K562 (cell line): ENCODE results near the gene BLTP2. TPM values are rescaled to one million over a fixed set of nuclear protein-coding genes. Genes with fewer than 3 reads are reported as not detected.

Experiments used
- ATF7 ChIP-seq: fragments of 450-650 bp; IDR thresholded peaks from 2 replicates; pipeline ENCODE4 v1.7.1; 2014; ENCODE audit warnings: mild to moderate bottlenecking, moderate library complexity
- CBX1 ChIP-seq: sonication (generic); IDR thresholded peaks from 2 replicates; pipeline ENCODE4 v1.6.1; 2016; ENCODE audit warnings: antibody characterized with exemption, low read depth, mild to moderate bottlenecking
- CREB1 ChIP-seq, 2 experiments: sonication (generic) in 1 of 2; formaldehyde crosslinking in 1 of 2; IDR thresholded peaks; 2 replicates each; pipeline versions ENCODE4 v1.6.1 to v1.8.0; 2012 to 2022; ENCODE audit warnings: inconsistent platforms in 1 of 2, mild to moderate bottlenecking in 1 of 2, missing genetic modification reagents in 1 of 2, moderate library complexity in 1 of 2
- FOSL1 ChIP-seq: fragments of 200-800 bp; sonication (Bioruptor generic); conservative IDR thresholded peaks from 2 replicates; pipeline ENCODE4 v1.6.1; 2016; ENCODE audit warnings: missing genetic modification characterization, missing compliant biosample characterization
- GATAD2B ChIP-seq: fragments of 450-650 bp; IDR thresholded peaks from 2 replicates; pipeline ENCODE4 v1.6.1; 2017; ENCODE audit warnings: mild to moderate bottlenecking, borderline replicate concordance
- HMGN3 ChIP-seq: IDR thresholded peaks from 2 replicates; pipeline ENCODE4 v1.6.1; 2011; ENCODE audit warnings: borderline replicate concordance, low read depth, mild to moderate bottlenecking, mixed read lengths, low read length; ENCODE audit not compliant: insufficient read length; ENCODE audit errors: extremely low read depth
- JUN ChIP-seq, 2 experiments: sonication (generic) in 1 of 2; formaldehyde crosslinking in 1 of 2; IDR thresholded peaks; 2 replicates each; pipeline versions ENCODE4 v1.6.1 to v1.8.0; 2012 to 2022; ENCODE audit warnings: borderline replicate concordance in 2 of 2, mild to moderate bottlenecking in 2 of 2, improper control_type of control experiment in 1 of 2, low read depth in 1 of 2, low read length in 1 of 2, missing genetic modification reagents in 1 of 2
- PHTF2 ChIP-seq: fragments of 250-450 bp; sonication (Bioruptor Pico); IDR thresholded peaks from 2 replicates; pipeline ENCODE4 v1.5.0; 2021; ENCODE audit warnings: mild to moderate bottlenecking
- POLR2H ChIP-seq: IDR thresholded peaks from 2 replicates; pipeline ENCODE4 v1.6.1; 2016; ENCODE audit warnings: missing genetic modification characterization, low read depth, mild to moderate bottlenecking, control low read depth, missing compliant biosample characterization, moderate library complexity
- RBM15 ChIP-seq: fragments of 200-400 bp; formaldehyde crosslinking; IDR thresholded peaks from 2 replicates; pipeline ENCODE4 v1.6.1; 2018; ENCODE audit warnings: mild to moderate bottlenecking, low read length, moderate library complexity; ENCODE audit not compliant: insufficient read depth
- SAP30 ChIP-seq: fragments of 200-600 bp; sonication (generic); IDR thresholded peaks from 2 replicates; pipeline ENCODE4 v1.6.1; 2012; ENCODE audit warnings: borderline replicate concordance, low read depth, mild to moderate bottlenecking, moderate library complexity, low read length, control low read depth, inconsistent platforms; ENCODE audit not compliant: insufficient read depth, poor library complexity, severe bottlenecking
- SMAD1 ChIP-seq: fragments of 150-350 bp; IDR thresholded peaks from 2 replicates; pipeline ENCODE4 v1.6.1; 2014; ENCODE audit warnings: low read length, low read depth; ENCODE audit not compliant: partially characterized antibody
- SRF ChIP-seq, 2 experiments: fragments of 250-450, 450-650 bp in 1 of 2; sonication (Bioruptor Pico) in 1 of 2; sonication (generic) in 1 of 2; formaldehyde crosslinking; IDR thresholded peaks; 2 replicates each; pipeline versions ENCODE4 v1.5.0 to v1.5.1; 2020 to 2022; ENCODE audit warnings: mild to moderate bottlenecking in 1 of 2, missing genetic modification reagents in 1 of 2
- TAF9B ChIP-seq: fragments of 450-650 bp; IDR thresholded peaks from 2 replicates; pipeline ENCODE4 v1.6.1; 2018; ENCODE audit warnings: mild to moderate bottlenecking; ENCODE audit not compliant: partially characterized antibody
- XRCC3 ChIP-seq: fragments of 450-650 bp; IDR thresholded peaks from 2 replicates; pipeline ENCODE4 v1.6.1; 2017; ENCODE audit warnings: mild to moderate bottlenecking, moderate library complexity
- ZC3H8 ChIP-seq: fragments of 450-650 bp; IDR thresholded peaks from 2 replicates; pipeline ENCODE4 v1.6.1; 2017
- ZKSCAN3 ChIP-seq: fragments of 250-450 bp; sonication (Bioruptor Pico); IDR thresholded peaks from 2 replicates; pipeline ENCODE4 v1.4.0; 2020
- ZNF311 ChIP-seq: fragments of 250-450 bp; sonication (Bioruptor Pico); IDR thresholded peaks from 2 replicates; pipeline ENCODE4 v1.4.0; 2020; ENCODE audit warnings: mild to moderate bottlenecking, moderate library complexity
- ZNF41 ChIP-seq: fragments of 250-450 bp; sonication (Bioruptor Pico); conservative IDR thresholded peaks from 2 replicates; pipeline ENCODE4 v1.4.0; 2020; ENCODE audit warnings: mild to moderate bottlenecking
- ZNF57 ChIP-seq: fragments of 450-650 bp; formaldehyde crosslinking; IDR thresholded peaks from 2 replicates; pipeline ENCODE4 v1.4.0; 2020; ENCODE audit warnings: mild to moderate bottlenecking, moderate library complexity
- ZSCAN32 ChIP-seq: fragments of 450-650 bp; formaldehyde crosslinking; IDR thresholded peaks from 2 replicates; pipeline ENCODE4 v1.4.0; 2020; ENCODE audit warnings: mild to moderate bottlenecking, moderate library complexity
- polyA plus RNA-seq, 8 experiments: library from polyadenylated mRNA; depleted of rRNA in 4 of 8; stranded (reverse) in 5 of 8; unstranded in 3 of 8; fragments of >200 nt; fragmentation: Nextera tagmentation in 2 of 8; fragmentation: Illumina TruSeq in 1 of 8; extraction: Ambion mirVana in 2 of 8; extraction: Trizol in 1 of 8; gene quantifications; 2 replicates each; pipeline versions ENCODE4 v1.2.1 to v1.2.3, GENCODE V29; 2011 to 2014; ENCODE audit warnings: inconsistent platforms in 1 of 8, missing spikeins in 1 of 8
- total RNA-seq, 7 experiments: library from RNA; depleted of rRNA in 6 of 7; stranded (reverse); fragments of >200 nt in 6 of 7; fragmentation: Illumina TruSeq in 2 of 7; extraction: Trizol in 2 of 7; gene quantifications; 2 replicates each; pipeline versions ENCODE4 v1.2.1 to v1.2.3, GENCODE V29; 2011 to 2021; ENCODE audit warnings: low replicate concordance in 1 of 7
- TF ChIP-seq, protein P1 (sequence below): sonication (generic); formaldehyde crosslinking; IDR thresholded peaks from 2 replicates; pipeline ENCODE4 v1.8.0; 2022; ENCODE audit warnings: missing genetic modification reagents, mild to moderate bottlenecking, moderate library complexity, borderline replicate concordance
- TF ChIP-seq, protein P2 (sequence below): fragments of 450-650 bp; IDR thresholded peaks from 2 replicates; pipeline ENCODE4 v1.7.1; 2018; ENCODE audit warnings: mild to moderate bottlenecking, low read depth; ENCODE audit not compliant: partially characterized antibody
- TF ChIP-seq, protein P3 (sequence below): fragments of 450-650 bp; formaldehyde crosslinking; IDR thresholded peaks from 2 replicates; pipeline ENCODE4 v1.4.0; 2022; ENCODE audit warnings: missing genetic modification characterization

The BLTP2 gene
- total and polyA plus RNA-seq, 9 of the 15 experiments (the other 6 are each of a cell fraction or from before 2014, with no cell fraction given): 14.7 to 174 (median 103) TPM

DNA sequence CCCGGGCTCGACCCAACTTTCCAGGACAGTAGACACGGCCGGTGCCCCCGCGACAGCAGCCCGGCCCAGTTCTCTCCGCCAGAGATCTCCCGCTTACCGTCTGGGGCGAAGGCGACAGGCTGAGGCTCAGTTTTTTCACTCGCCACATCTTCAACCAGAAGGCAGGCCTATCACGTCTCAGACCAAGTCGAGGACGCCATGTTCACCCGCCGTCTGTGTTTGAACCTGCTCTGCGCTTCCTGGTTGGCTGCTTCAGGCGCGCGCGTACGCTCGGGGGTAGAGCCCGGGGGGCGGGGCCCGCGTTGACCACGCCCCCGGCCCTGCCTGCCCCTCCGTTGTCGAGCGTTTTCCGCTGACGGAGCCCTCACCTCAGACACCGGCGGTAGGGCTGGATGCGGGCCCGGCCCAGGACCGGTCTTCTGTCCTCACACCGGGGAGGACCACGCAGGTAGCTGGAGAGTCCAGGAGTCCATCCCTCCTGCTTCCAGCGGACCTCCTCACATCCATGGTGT lies 46.1 kb downstream of the BLTP2 start, which contains the start of gene SPAG5 (continued):
- peak; percentile 94 for TF ChIP-seq POLR2H (tag)
- no peak for TF ChIP-seq ZNF311 (CRISPR knock-in tag)
- peak; percentile 59 for TF ChIP-seq SMAD1
- TF ChIP-seq, protein P1, sequence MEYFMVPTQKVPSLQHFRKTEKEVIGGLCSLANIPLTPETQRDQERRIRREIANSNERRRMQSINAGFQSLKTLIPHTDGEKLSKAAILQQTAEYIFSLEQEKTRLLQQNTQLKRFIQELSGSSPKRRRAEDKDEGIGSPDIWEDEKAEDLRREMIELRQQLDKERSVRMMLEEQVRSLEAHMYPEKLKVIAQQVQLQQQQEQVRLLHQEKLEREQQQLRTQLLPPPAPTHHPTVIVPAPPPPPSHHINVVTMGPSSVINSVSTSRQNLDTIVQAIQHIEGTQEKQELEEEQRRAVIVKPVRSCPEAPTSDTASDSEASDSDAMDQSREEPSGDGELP: peak; percentile 71; the same call in 1 of the 2 replicates
- peak; percentile 93 for TF ChIP-seq HMGN3
- TF ChIP-seq ZNF57 (CRISPR knock-in tag): 0 out of 2 replicates have a peak, but pooled peaks have one; percentile 33
- 0 out of 2 replicates have a peak, but pooled peaks have one; percentile 17 for TF ChIP-seq ZNF41 (CRISPR knock-in tag)
- peak; percentile 78 for TF ChIP-seq SAP30
- peak; percentile 76 for TF ChIP-seq CREB1 (IDR thresholded peaks at IDR 0.05)
- peak; percentile 71 for TF ChIP-seq CREB1 (CRISPR knock-in tag; IDR thresholded peaks at IDR 0.05)
- TF ChIP-seq ZSCAN32 (CRISPR knock-in tag): no peak
- TF ChIP-seq CBX1: peak; percentile 95
- TF ChIP-seq PHTF2 (CRISPR knock-in tag): no peak
- peak; percentile 86 for TF ChIP-seq TAF9B
- no peak for TF ChIP-seq ZKSCAN3 (CRISPR knock-in tag)
- TF ChIP-seq JUN (IDR thresholded peaks at IDR 0.05; ENCODE audit: borderline replicate concordance, low read depth, low read length): no peak
- TF ChIP-seq JUN (CRISPR knock-in tag; IDR thresholded peaks at IDR 0.05; ENCODE audit: borderline replicate concordance): no peak
- TF ChIP-seq, protein P2, sequence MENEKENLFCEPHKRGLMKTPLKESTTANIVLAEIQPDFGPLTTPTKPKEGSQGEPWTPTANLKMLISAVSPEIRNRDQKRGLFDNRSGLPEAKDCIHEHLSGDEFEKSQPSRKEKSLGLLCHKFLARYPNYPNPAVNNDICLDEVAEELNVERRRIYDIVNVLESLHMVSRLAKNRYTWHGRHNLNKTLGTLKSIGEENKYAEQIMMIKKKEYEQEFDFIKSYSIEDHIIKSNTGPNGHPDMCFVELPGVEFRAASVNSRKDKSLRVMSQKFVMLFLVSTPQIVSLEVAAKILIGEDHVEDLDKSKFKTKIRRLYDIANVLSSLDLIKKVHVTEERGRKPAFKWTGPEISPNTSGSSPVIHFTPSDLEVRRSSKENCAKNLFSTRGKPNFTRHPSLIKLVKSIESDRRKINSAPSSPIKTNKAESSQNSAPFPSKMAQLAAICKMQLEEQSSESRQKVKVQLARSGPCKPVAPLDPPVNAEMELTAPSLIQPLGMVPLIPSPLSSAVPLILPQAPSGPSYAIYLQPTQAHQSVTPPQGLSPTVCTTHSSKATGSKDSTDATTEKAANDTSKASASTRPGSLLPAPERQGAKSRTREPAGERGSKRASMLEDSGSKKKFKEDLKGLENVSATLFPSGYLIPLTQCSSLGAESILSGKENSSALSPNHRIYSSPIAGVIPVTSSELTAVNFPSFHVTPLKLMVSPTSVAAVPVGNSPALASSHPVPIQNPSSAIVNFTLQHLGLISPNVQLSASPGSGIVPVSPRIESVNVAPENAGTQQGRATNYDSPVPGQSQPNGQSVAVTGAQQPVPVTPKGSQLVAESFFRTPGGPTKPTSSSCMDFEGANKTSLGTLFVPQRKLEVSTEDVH: peak; percentile 13
- peak; percentile 77; the same call in 1 of the 2 replicates for TF ChIP-seq ATF7
- TF ChIP-seq, protein P3, sequence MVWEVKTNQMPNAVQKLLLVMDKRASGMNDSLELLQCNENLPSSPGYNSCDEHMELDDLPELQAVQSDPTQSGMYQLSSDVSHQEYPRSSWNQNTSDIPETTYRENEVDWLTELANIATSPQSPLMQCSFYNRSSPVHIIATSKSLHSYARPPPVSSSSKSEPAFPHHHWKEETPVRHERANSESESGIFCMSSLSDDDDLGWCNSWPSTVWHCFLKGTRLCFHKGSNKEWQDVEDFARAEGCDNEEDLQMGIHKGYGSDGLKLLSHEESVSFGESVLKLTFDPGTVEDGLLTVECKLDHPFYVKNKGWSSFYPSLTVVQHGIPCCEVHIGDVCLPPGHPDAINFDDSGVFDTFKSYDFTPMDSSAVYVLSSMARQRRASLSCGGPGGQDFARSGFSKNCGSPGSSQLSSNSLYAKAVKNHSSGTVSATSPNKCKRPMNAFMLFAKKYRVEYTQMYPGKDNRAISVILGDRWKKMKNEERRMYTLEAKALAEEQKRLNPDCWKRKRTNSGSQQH (CRISPR knock-in tag): no peak
- TF ChIP-seq SRF (CRISPR knock-in tag; IDR thresholded peaks at IDR 0.05): peak; percentile 8 to 62; a peak in 1 of 4 replicates
- TF ChIP-seq RBM15: no peak
- no peak for TF ChIP-seq XRCC3
- TF ChIP-seq ZC3H8: no peak; the same call in 1 of the 2 replicates
- peak; percentile 32; the same call in 1 of the 2 replicates for TF ChIP-seq GATAD2B
- no peak for TF ChIP-seq FOSL1 (tag)
